Activated gamma-delta T cell treated with Interleukin-2 at 50 U/mL for 16 hours (primary cell): ENCODE data around the gene SYNCRIP.
"Not testable (repeated sequence)": the region's sequence is repeated elsewhere in the genome, so short reads cannot be mapped to it uniquely, and the experiment has no call there.

Source experiments
- DNase-seq: peaks from one replicate; pipeline ENCODE4 v3.0.0-alpha.2; 2020

Gene SYNCRIP

GRCh38 chr6:85669735-85670194 is 27.1 kb upstream of the SYNCRIP start:
- peak; percentile 40 for DNase-seq

- no peak for DNase-seq
Measured at GRCh38 chr6:85662251-85662650, 19.6 kb upstream of the SYNCRIP start.

- DNase-seq, result no peak
Measured at GRCh38 chr6:85660181-85660611, 17.5 kb upstream of the SYNCRIP start.

GRCh38 chr6:85650606-85651005 is 7.9 kb upstream of the SYNCRIP start:
- no peak for DNase-seq

- DNase-seq, result no peak
Measured at GRCh38 chr6:85644279-85644762, 1.6 kb upstream of the SYNCRIP start.

- DNase-seq, result peak; percentile 43
Measured at GRCh38 chr6:85643537-85644278, 1.0 kb upstream of the SYNCRIP start.

GRCh38 chr6:85641897-85642773 is 551 bp downstream of the SYNCRIP start:
- peak; percentile 46 for DNase-seq

GRCh38 chr6:85641522-85641896 is 1.2 kb downstream of the SYNCRIP start:
- DNase-seq, result no peak

- no peak for DNase-seq
Measured at GRCh38 chr6:85640821-85641220, 1.9 kb downstream of the SYNCRIP start.

- no peak for DNase-seq
Measured at GRCh38 chr6:85637579-85637978, 5.1 kb downstream of the SYNCRIP start.

GRCh38 chr6:85632164-85632942 is 10.3 kb downstream of the SYNCRIP start:
- no peak for DNase-seq

- DNase-seq, result not testable (repeated sequence)
Measured at GRCh38 chr6:85631117-85631516, 11.6 kb downstream of the SYNCRIP start.

- no peak for DNase-seq
Measured at GRCh38 chr6:85628353-85628752, 14.3 kb downstream of the SYNCRIP start.

- no peak for DNase-seq
Measured at GRCh38 chr6:85620308-85620707, 22.4 kb downstream of the SYNCRIP start.

GRCh38 chr6:85614780-85615179 is 27.9 kb downstream of the SYNCRIP start:
- DNase-seq, result no peak

- DNase-seq, result no peak
Measured at GRCh38 chr6:85612690-85613474, 29.8 kb downstream of the SYNCRIP start.

GRCh38 chr6:85610182-85610895 is 32.3 kb downstream of the SYNCRIP start:
- DNase-seq, result no peak

- no peak for DNase-seq
Measured at GRCh38 chr6:85602100-85602499, 40.6 kb downstream of the SYNCRIP start.

- DNase-seq, result no peak
Measured at GRCh38 chr6:85600713-85601313, 41.9 kb downstream of the SYNCRIP start.

GRCh38 chr6:85594197-85594930 is 48.3 kb downstream of the SYNCRIP start:
- no peak for DNase-seq
